ENCODE measurements around the gene KCND3.

The KCND3 gene

GRCh38 chr1:111729946-111730681 lies 259.4 kb downstream of the KCND3 start:
- no peak for DNase-seq
- in situ Hi-C loops (cut with MboI; ENCODE audit: low pct_unique_long_range_greater_than_20kb, low sequenced_read_pairs) = no loop called here

GRCh38 chr1:111729271-111729921 lies 260.1 kb downstream of the KCND3 start:
- in situ Hi-C loops (cut with MboI; ENCODE audit: low pct_unique_long_range_greater_than_20kb, low sequenced_read_pairs) = no loop called here
- DNase-seq = no peak

GRCh38 chr1:111727056-111727455 lies 262.4 kb downstream of the KCND3 start:
- in situ Hi-C loops (cut with MboI; ENCODE audit: low pct_unique_long_range_greater_than_20kb, low sequenced_read_pairs) = no loop called here

GRCh38 chr1:111725192-111725591 lies 264.3 kb downstream of the KCND3 start:
- no peak for DNase-seq
- in situ Hi-C loops (cut with MboI; ENCODE audit: low pct_unique_long_range_greater_than_20kb, low sequenced_read_pairs) = no loop called here

More at GRCh38 chr1:111727056-111727455, 262.4 kb downstream of the KCND3 start:
- DNase-seq = no peak

- in situ Hi-C loops (cut with MboI; ENCODE audit: low pct_unique_long_range_greater_than_20kb, low sequenced_read_pairs) = no loop called here
- no peak for DNase-seq
Observed at GRCh38 chr1:111723871-111724270, 265.6 kb downstream of the KCND3 start.

GRCh38 chr1:111723091-111723806 lies 266.2 kb downstream of the KCND3 start:
- no peak for DNase-seq
- in situ Hi-C loops (cut with MboI; ENCODE audit: low pct_unique_long_range_greater_than_20kb, low sequenced_read_pairs) = no loop called here

GRCh38 chr1:111720977-111721786 lies 268.3 kb downstream of the KCND3 start:
- DNase-seq = no peak
- in situ Hi-C loops (cut with MboI; ENCODE audit: low pct_unique_long_range_greater_than_20kb, low sequenced_read_pairs) = no loop called here
